Measurements from ENCODE around the gene WIPI1. TPM values are rescaled to one million over a fixed set of nuclear protein-coding genes. Genes with fewer than 3 reads are reported as not detected.

WIPI1 gene
- total RNA-seq, 1 donor from 2014 or later, result 252 TPM

- Mint-ChIP-seq H3K4me3 (ENCODE audit: unreplicated experiment) (no peak overlapping the region), H3K27ac (ENCODE audit: unreplicated experiment) (no peak overlapping the region), H3K4me1 (ENCODE audit: low read depth, unreplicated experiment) (peaks cover 14% of the 10 kb centered on the region), H3K9me3 (ENCODE audit: unreplicated experiment) (peaks cover 3% of the 10 kb centered on the region), H3K27me3 (ENCODE audit: unreplicated experiment) (peaks cover 7% of the 10 kb centered on the region), H3K36me3 (ENCODE audit: unreplicated experiment) (no peaks in the 10 kb centered on the region)
- no peak for TF ChIP-seq CTCF (IDR thresholded peaks at IDR 0.05; ENCODE audit: partially characterized antibody, unreplicated experiment)
- no peak for DNase-seq
Observed at GRCh38 chr17:68432086-68432864, 25.0 kb downstream of the WIPI1 start.

GRCh38 chr17:68431661-68432071 lies 25.6 kb downstream of the WIPI1 start:
- H3K4me3 Mint-ChIP-seq (ENCODE audit: unreplicated experiment), result peak overlapping the region; percentile 15
- H3K27ac Mint-ChIP-seq (ENCODE audit: unreplicated experiment), result no peak overlapping the region
- peak; percentile 27 for TF ChIP-seq CTCF (IDR thresholded peaks at IDR 0.05; ENCODE audit: partially characterized antibody, unreplicated experiment)
- no peaks in the 10 kb centered on the region for H3K36me3 Mint-ChIP-seq (ENCODE audit: unreplicated experiment)
- peaks cover 7% of the 10 kb centered on the region for H3K27me3 Mint-ChIP-seq (ENCODE audit: unreplicated experiment)
- H3K4me1 Mint-ChIP-seq (ENCODE audit: low read depth, unreplicated experiment), result peaks cover 14% of the 10 kb centered on the region
- peak; percentile 34 for DNase-seq
- peaks cover 3% of the 10 kb centered on the region for H3K9me3 Mint-ChIP-seq (ENCODE audit: unreplicated experiment)

GRCh38 chr17:68431045-68431608 lies 26.2 kb downstream of the WIPI1 start:
- Mint-ChIP-seq H3K27ac (ENCODE audit: unreplicated experiment) (no peak overlapping the region), H3K36me3 (ENCODE audit: unreplicated experiment) (no peaks in the 10 kb centered on the region), H3K4me3 (ENCODE audit: unreplicated experiment) (peak overlapping the region; percentile 15), H3K4me1 (ENCODE audit: low read depth, unreplicated experiment) (peaks cover 9% of the 10 kb centered on the region), H3K27me3 (ENCODE audit: unreplicated experiment) (peaks cover 5% of the 10 kb centered on the region), H3K9me3 (ENCODE audit: unreplicated experiment) (peaks cover 3% of the 10 kb centered on the region)
- no peak for DNase-seq
- TF ChIP-seq CTCF (IDR thresholded peaks at IDR 0.05; ENCODE audit: partially characterized antibody, unreplicated experiment), result no peak

- no peak overlapping the region for H3K4me3 Mint-ChIP-seq (ENCODE audit: unreplicated experiment)
Observed at GRCh38 chr17:68429881-68430280, 27.4 kb downstream of the WIPI1 start.

More at GRCh38 chr17:68429881-68430280, 27.4 kb downstream of the WIPI1 start:
- H3K27me3 Mint-ChIP-seq (ENCODE audit: unreplicated experiment), result peaks cover 4% of the 10 kb centered on the region
- no peaks in the 10 kb centered on the region for H3K36me3 Mint-ChIP-seq (ENCODE audit: unreplicated experiment)
- peaks cover 3% of the 10 kb centered on the region for H3K9me3 Mint-ChIP-seq (ENCODE audit: unreplicated experiment)
- TF ChIP-seq CTCF (IDR thresholded peaks at IDR 0.05; ENCODE audit: partially characterized antibody, unreplicated experiment), result no peak
- DNase-seq, result no peak
- peaks cover 4% of the 10 kb centered on the region for H3K4me1 Mint-ChIP-seq (ENCODE audit: low read depth, unreplicated experiment)
- H3K27ac Mint-ChIP-seq (ENCODE audit: unreplicated experiment), result no peak overlapping the region
